Ishikawa (cell line): ENCODE measurements around the gene GOLT1A.

ENCODE experiments used
- CEBPB ChIP-seq: IDR thresholded peaks from 2 replicates; pipeline ENCODE4 v1.6.1; 2012
- CREB1 ChIP-seq: IDR thresholded peaks from 2 replicates; pipeline ENCODE4 v1.6.1; 2012; ENCODE audit warnings: low read depth
- EGR1 ChIP-seq: IDR thresholded peaks from 2 replicates; pipeline ENCODE4 v1.6.1; 2012
- EP300 ChIP-seq: IDR thresholded peaks from 2 replicates; pipeline ENCODE4 v1.6.1; 2012; ENCODE audit warnings: borderline replicate concordance
- MAX ChIP-seq: IDR thresholded peaks from 2 replicates; pipeline ENCODE4 v1.6.1; 2012
- NFIC ChIP-seq: IDR thresholded peaks from 2 replicates; pipeline ENCODE4 v1.6.1; 2012
- RAD21 ChIP-seq: IDR thresholded peaks from 2 replicates; pipeline ENCODE4 v1.6.1; 2012; ENCODE audit warnings: low read depth
- REST ChIP-seq: IDR thresholded peaks from 2 replicates; pipeline ENCODE4 v1.6.1; 2012; ENCODE audit warnings: low read depth, mild to moderate bottlenecking
- TAF1 ChIP-seq: IDR thresholded peaks from 2 replicates; pipeline ENCODE4 v1.6.1; 2012; ENCODE audit warnings: low read depth, mild to moderate bottlenecking
- TCF12 ChIP-seq: IDR thresholded peaks from 2 replicates; pipeline ENCODE4 v1.6.1; 2012; ENCODE audit warnings: low read depth
- USF1 ChIP-seq: IDR thresholded peaks from 2 replicates; pipeline ENCODE4 v1.6.1; 2012
- YY1 ChIP-seq: IDR thresholded peaks from 2 replicates; pipeline ENCODE4 v1.6.1; 2012; ENCODE audit warnings: low read depth
- ZBTB7A ChIP-seq: IDR thresholded peaks from 2 replicates; pipeline ENCODE4 v1.6.1; 2012; ENCODE audit warnings: low read depth

Gene GOLT1A

GRCh38 chr1:204155881-204156280, 57.9 kb downstream of the GOLT1A start:
- TF ChIP-seq ZBTB7A (no peak), EP300 (no peak), TAF1 (no peak), REST (no peak), MAX (no peak), RAD21 (no peak), EGR1 (no peak)

GRCh38 chr1:204154568-204155255, 59.1 kb downstream of the GOLT1A start:
- TF ChIP-seq EGR1, result no peak
- no peak for TF ChIP-seq TCF12
- TF ChIP-seq CREB1, result no peak
- no peak for TF ChIP-seq REST

- TF ChIP-seq YY1, result no peak
- TF ChIP-seq EP300, result no peak
- no peak for TF ChIP-seq CREB1
- TF ChIP-seq TAF1, result no peak
- TF ChIP-seq RAD21, result no peak
- TF ChIP-seq REST, result no peak
- TF ChIP-seq TCF12, result no peak
- no peak for TF ChIP-seq MAX
Observed at GRCh38 chr1:204153667-204154066, 60.1 kb downstream of the GOLT1A start.

GRCh38 chr1:204152310-204153044, 61.3 kb downstream of the GOLT1A start:
- TF ChIP-seq NFIC, result no peak
- TF ChIP-seq YY1, result no peak
- no peak for TF ChIP-seq USF1
- TF ChIP-seq CREB1, result no peak
- no peak for TF ChIP-seq EP300
- no peak for TF ChIP-seq CEBPB
- TF ChIP-seq TCF12, result no peak

GRCh38 chr1:204151552-204152309, 62.1 kb downstream of the GOLT1A start, which contains the start of gene ETNK2:
ETNK2 (minus strand) TSS chr1:204152044; CDS start chr1:204151852, 192 bp downstream.
- TF ChIP-seq ZBTB7A, result peak; percentile 92
- no peak for TF ChIP-seq RAD21
- no peak for TF ChIP-seq YY1
- TF ChIP-seq TAF1, result no peak
- TF ChIP-seq NFIC, result no peak
- TF ChIP-seq EP300, result no peak
